ENCODE data around the gene MEN1.

The MEN1 gene

DNA sequence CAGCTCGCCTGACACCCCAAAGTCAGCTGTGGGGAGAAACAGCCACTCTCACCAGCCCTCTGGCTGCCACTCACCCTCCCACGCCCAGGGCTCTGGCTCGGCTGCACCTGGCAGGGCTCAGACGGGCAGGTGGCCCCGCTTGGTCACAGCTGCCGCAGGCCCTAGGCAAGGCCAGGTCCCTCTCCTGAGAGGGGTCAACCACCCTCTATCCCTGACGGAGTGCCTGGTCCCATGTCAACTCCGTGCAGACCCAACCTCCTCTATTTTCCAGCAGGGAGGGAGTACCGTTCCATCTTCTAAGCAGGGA is 9.2 kb downstream of the MEN1 start:
- TF ChIP-seq, protein P1, sequence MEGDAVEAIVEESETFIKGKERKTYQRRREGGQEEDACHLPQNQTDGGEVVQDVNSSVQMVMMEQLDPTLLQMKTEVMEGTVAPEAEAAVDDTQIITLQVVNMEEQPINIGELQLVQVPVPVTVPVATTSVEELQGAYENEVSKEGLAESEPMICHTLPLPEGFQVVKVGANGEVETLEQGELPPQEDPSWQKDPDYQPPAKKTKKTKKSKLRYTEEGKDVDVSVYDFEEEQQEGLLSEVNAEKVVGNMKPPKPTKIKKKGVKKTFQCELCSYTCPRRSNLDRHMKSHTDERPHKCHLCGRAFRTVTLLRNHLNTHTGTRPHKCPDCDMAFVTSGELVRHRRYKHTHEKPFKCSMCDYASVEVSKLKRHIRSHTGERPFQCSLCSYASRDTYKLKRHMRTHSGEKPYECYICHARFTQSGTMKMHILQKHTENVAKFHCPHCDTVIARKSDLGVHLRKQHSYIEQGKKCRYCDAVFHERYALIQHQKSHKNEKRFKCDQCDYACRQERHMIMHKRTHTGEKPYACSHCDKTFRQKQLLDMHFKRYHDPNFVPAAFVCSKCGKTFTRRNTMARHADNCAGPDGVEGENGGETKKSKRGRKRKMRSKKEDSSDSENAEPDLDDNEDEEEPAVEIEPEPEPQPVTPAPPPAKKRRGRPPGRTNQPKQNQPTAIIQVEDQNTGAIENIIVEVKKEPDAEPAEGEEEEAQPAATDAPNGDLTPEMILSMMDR (IDR thresholded peaks at IDR 0.05; ENCODE audit: low read depth, low read length), result no peak
- no peak overlapping the region for H3K4me3 ChIP-seq (ENCODE audit: low read depth, low read length)
- in situ Hi-C loops (cut with HindIII; ENCODE audit: low sequenced_read_pairs), result no loop called here
- no peak for DNase-seq (ENCODE audit: low read depth, low spot score)

DNA sequence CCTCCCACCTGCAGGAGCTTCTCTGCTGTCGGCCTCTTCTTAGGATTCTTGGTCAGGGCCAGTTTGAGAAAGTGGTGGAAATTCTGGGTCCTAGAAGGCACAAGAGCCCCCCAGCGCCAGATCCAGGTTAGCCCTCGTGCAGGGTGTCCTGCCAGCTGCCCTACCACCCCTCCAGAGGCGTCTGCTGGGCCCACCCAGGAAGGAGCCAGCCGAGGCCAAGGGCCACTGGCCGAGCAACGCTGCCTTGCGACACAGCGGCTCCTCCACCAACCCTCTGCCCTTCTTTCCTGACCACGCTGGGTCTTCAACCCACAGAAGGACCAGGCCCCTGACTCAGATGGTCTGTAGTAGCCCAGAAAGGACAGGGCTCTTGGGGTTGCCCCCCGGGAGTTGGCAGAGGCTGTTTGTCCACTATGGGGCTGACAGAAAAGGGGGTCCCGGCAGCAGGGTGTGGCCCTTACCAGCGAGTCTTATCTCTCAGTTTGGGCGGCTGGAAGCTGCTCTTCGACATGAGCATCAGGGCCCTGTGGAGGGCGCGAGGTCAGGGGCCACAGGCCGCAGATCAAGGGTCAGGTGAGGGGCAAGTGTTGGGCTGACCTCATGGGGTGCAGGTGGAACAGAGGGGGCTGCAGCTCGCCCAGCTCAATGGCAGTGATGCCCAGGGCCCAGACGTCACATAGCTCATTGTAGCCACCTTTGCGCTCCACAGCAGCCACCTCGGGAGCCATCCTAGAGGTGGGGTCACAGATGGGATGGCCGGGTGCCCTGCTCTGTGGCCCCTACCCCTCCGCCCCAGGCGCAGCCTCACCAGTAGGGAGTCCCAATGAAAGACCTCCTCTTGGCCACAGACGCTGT is 9.8 kb downstream of the MEN1 start:
- TF ChIP-seq, protein P1 (IDR thresholded peaks at IDR 0.05; ENCODE audit: low read depth, low read length), result no peak
- H3K4me3 ChIP-seq (ENCODE audit: low read depth, low read length), result no peak overlapping the region
- in situ Hi-C loops (cut with HindIII; ENCODE audit: low sequenced_read_pairs), result no loop called here
- no peak for DNase-seq (ENCODE audit: low read depth, low spot score)

DNA sequence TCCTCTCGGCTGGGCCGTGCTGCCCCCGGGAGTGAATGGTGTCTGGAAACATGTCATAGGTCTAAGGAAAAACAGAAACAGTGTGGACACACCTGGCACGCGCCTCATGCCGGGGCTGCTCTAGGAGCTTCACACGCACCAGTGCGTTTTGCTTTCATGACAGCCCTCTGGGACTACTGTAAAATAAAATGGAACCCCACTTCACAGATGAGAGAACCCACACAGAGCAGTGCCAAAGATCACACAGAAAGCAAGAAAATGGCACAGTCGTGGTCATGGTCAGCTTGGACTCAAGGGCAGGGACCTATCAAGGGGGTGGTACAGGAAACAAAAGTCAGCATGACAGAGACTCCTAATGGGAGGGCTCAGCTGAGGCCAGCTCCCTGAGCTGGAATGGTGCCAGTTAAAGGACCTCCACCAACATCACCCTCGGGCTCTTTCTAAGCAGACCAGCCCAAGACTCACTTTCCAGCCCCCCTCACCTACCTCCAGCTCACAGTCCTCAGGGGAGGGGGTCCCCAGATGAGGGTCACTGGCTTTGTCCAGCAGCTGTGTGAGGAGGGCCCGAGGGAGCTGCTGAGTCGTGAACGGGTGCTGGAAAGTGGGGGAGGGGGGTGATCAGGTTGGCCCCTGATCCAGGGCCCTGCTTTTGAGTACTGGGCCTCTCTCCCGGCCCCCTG is 10.6 kb downstream of the MEN1 start:
- in situ Hi-C loops (cut with HindIII; ENCODE audit: low sequenced_read_pairs), result no loop called here
- H3K4me3 ChIP-seq (ENCODE audit: low read depth, low read length), result no peak overlapping the region
- DNase-seq (ENCODE audit: low read depth, low spot score), result no peak

DNA sequence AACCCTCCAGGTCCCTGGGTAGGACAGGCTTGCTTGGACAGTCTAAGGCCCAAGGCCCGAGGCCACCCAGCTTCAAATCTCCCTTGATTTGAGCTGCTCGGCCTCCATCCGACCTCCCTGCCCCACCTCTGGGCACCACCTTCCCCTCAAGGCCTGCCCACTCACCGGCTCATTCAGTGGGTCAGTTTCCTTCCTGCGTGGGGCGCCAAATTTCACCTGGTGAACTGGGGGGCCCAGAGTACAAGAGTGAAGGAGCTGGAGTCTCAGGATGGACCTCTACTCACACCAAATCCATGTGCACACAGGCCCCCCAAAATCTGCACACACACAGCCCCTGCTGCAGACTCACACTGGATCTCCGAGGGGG is 11.1 kb downstream of the MEN1 start:
- H3K4me3 ChIP-seq (ENCODE audit: low read depth, low read length), result no peak overlapping the region
- TF ChIP-seq, protein P1 (IDR thresholded peaks at IDR 0.05; ENCODE audit: low read depth, low read length), result no peak
- in situ Hi-C loops (cut with HindIII; ENCODE audit: low sequenced_read_pairs), result no loop called here
- no peak for DNase-seq (ENCODE audit: low read depth, low spot score)

More for the DNA sequence above, 10.6 kb downstream of the MEN1 start:
- TF ChIP-seq, protein P1 (IDR thresholded peaks at IDR 0.05; ENCODE audit: low read depth, low read length), result no peak

DNA sequence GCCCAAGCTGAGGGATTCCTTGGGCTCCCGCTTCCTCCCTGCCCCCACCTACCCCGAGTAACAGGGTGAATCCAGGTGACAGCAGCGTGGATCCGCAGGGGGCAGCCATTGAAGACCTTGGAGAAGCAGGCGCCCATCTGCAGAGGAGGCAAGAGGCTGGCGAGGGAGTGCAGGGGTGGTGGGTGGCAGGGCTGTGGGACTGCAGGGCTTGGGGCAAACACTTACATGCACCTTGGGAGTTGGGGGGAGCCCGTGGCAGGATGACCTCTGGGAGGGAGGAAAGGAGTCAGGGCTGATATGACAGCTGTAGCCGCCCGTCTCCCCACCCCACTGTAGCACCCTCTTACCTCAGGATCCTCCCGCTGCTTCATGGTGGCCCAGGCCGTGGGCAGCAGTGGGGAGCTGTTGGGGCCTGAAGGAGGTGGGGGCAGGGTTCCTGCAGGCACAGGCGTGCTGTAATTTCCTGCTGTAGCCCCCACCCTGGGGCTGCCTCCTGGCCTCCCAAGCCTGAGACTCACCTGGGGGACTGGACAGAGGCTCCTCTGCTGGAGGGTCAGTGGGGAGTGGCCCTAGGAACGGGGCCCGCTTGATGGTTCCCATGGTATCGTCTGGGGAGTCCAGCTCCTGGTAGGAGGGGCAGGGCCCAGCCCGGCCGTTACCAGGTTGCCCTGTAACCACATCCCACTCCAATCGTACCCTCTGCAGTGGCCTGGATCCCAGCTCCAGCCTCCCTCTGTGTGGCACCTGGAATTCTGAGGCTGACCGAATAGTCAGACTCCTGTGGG is 13.4 kb downstream of the MEN1 start:
- TF ChIP-seq, protein P1 (IDR thresholded peaks at IDR 0.05; ENCODE audit: low read depth, low read length), result no peak
- no peak overlapping the region for H3K4me3 ChIP-seq (ENCODE audit: low read depth, low read length)
- in situ Hi-C loops (cut with HindIII; ENCODE audit: low sequenced_read_pairs), result no loop called here
- no peak for DNase-seq (ENCODE audit: low read depth, low spot score)

DNA sequence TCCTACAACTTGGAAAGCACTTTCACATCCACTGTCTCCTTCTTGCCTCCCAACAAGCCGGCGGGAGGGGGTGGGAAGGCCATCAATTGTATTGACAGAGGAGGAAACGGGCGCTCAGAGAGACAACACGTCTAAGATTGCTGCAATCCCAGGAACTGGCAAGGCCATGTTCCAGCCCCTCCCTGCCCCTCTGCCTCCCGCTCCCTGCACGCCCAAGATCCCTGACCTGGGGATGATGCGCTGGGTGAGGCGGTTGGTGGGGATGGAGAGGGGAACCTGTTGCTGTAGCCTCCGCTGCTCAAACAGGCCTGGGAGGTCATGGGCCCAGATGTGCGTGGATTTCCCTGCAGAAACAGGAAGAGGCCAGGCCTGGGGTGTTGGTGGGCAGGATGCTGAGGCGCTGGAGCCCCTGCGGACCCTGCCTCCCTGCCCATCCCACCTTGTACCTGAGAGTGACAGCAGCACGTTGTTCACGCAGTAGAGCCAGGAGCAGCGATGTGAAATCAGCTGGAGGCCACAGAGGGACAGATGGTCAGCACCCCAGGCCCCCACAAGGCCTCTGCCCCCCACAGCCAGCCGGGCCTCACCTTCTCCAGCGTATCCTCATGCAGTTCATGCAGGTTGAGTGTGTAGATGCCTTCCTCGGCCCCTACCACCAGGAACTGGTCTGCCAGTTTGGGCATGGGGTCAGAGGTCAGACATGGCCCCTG is 14.1 kb downstream of the MEN1 start:
- TF ChIP-seq, protein P1 (IDR thresholded peaks at IDR 0.05; ENCODE audit: low read depth, low read length), result no peak
- no peak for DNase-seq (ENCODE audit: low read depth, low spot score)
- H3K4me3 ChIP-seq (ENCODE audit: low read depth, low read length), result no peak overlapping the region
- in situ Hi-C loops (cut with HindIII; ENCODE audit: low sequenced_read_pairs), result no loop called here

Data from astrocyte of the spinal cord (primary cell).